Thyroid gland (tissue), 4 donors: ENCODE measurements around the gene NSG1. TPM values are rescaled to one million over a fixed set of nuclear protein-coding genes. Genes with fewer than 3 reads are reported as not detected.

Experiments
- DNase-seq, 2 donors: peaks; one replicate each; pipeline ENCODE4 v3.0.0-alpha.2; 2019
- H3K27ac ChIP-seq, 3 donors: fragments of 200-600 bp; sonication (generic); 1 replicate in 2 of 3; 2 replicates in 1 of 3; pipeline ENCODE4 v1.5.1; 2016 to 2019; ENCODE audit warnings: mild to moderate bottlenecking in 1 of 3, moderate library complexity in 1 of 3
- H3K27me3 ChIP-seq: fragments of 200-600 bp; sonication (generic); one replicate; pipeline ENCODE4 v1.5.1; 2019
- H3K36me3 ChIP-seq, 2 donors: fragments of 200-600 bp; sonication (generic); one replicate each; pipeline ENCODE4 v1.5.1; 2016 to 2019
- H3K4me1 ChIP-seq, 2 donors: fragments of 200-600 bp; sonication (generic); one replicate each; pipeline ENCODE4 v1.5.1; 2017 to 2019
- H3K4me3 ChIP-seq, 3 donors: fragments of 200-600 bp; sonication (generic); replicated peaks in 1 of 3; 1 replicate in 2 of 3; 2 replicates in 1 of 3; pipeline ENCODE4 v1.5.1; 2016; ENCODE audit warnings: mild to moderate bottlenecking in 1 of 3
- H3K9me3 ChIP-seq: fragments of 200-600 bp; sonication (generic); one replicate; pipeline ENCODE4 v1.5.1; 2017
- CTCF ChIP-seq, 6 experiments: fragments of 200-600 bp in 3 of 6; fragments of 450-650 bp in 3 of 6; sonication (generic) in 3 of 6; IDR thresholded peaks; one replicate each; pipeline ENCODE4 v1.5.1; 2016 to 2019; ENCODE audit warnings: antibody characterized with exemption in 6 of 6, mild to moderate bottlenecking in 2 of 6, inconsistent platforms in 1 of 6, moderate library complexity in 1 of 6
- POLR2A ChIP-seq, 2 donors: fragments of 450-650 bp; IDR thresholded peaks; one replicate each; pipeline ENCODE4 v1.6.1; 2017; ENCODE audit warnings: antibody characterized with exemption in 2 of 2, mild to moderate bottlenecking in 2 of 2, moderate library complexity in 1 of 2
- WGBS, 2 donors: methylation state at CpG; one replicate each; pipeline ENCODE4 v1.1.5; 2017; 5-methylcytosine and 5-hydroxymethylcytosine counted together
- intact Hi-C: fragments of 100-400 bp; cut with DNase I; formaldehyde crosslinking; loops from one replicate; pipeline ENCODE4 v1.15.1; 2023
- total RNA-seq, 4 donors: library from RNA; depleted of rRNA; stranded (reverse); fragments of >200 nt; gene quantifications; one replicate each; pipeline ENCODE4 v1.2.3, GENCODE V29; 2016

The NSG1 gene
- total RNA-seq, 4 donors from 2014 or later, result 0.40 to 0.44 TPM; not detected in 2

DNA sequence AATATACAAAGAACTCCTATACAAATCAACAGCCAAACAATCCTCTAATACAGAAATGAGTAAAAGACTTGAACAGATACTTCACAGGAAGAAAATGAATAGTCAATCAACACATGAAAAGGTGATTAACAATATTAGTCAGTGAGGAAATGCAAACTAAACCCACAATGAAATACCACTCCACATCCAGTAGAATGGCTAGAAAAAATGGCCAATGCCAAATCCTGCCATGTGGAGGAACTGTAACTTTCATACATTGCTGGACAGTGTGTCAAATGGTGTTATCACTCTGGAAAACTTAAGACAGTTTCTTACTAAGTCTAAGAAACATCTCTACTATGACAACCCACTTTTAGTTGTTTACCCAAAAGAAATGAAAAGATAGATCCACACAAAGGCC lies 59.5 kb downstream of the NSG1 start:
- Histone ChIP-seq H3K9me3 (no peaks in the 10 kb centered on the region), H3K4me1 (no peaks in the 10 kb centered on the region), H3K36me3 (no peaks in the 10 kb centered on the region), H3K4me3 (no peak overlapping the region), H3K27me3 (no peaks in the 10 kb centered on the region), H3K27ac (no peak overlapping the region)
- no peak for DNase-seq
- intact Hi-C loops, result no loop called here
- no peak for TF ChIP-seq POLR2A (IDR thresholded peaks at IDR 0.05)
- TF ChIP-seq CTCF (IDR thresholded peaks at IDR 0.05), result no peak

DNA sequence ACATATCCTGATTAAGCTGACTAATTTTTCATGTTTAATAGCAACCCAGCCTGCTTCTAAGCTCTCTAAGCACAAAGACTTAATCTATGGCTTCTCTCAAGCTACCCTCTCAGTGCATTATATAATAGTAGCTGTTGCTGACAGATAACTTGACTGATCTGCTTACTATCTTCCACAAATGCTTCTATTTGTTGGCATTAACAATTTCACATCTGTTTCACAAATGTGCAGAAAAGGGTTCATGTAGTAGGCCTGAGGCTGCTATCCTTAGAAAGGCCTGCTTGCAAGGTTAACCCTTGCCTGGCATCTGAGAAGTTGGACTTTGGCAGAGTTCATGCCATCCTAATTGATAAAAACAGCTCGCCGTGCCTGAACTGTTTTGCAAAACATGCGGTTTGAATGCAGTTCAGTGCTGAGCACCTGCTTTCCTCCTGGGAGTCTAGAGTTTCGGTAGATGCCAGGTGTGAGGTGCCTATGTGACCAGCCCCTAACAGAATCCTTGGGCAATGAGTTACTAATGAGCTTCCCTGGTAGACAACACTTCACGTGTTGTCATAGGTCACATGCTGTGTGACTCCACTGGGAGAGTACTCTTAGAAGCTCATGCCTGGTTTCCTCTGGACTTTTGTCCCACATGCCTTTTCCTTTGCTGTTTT lies 68.4 kb downstream of the NSG1 start:
- Histone ChIP-seq H3K27ac (no peak overlapping the region), H3K27me3 (no peaks in the 10 kb centered on the region), H3K9me3 (no peaks in the 10 kb centered on the region), H3K4me1 (no peaks in the 10 kb centered on the region), H3K4me3 (no peak overlapping the region), H3K36me3 (peaks cover 25 to 30% of the 10 kb centered on the region in 2 donors)
- TF ChIP-seq POLR2A (IDR thresholded peaks at IDR 0.05) (no peak), CTCF (IDR thresholded peaks at IDR 0.05) (no peak)
- intact Hi-C loops, result no loop called here
- 93 to 95% methylated on average over 5 of the region's 5 CpGs for WGBS, 2 donors
- DNase-seq, result no peak

DNA sequence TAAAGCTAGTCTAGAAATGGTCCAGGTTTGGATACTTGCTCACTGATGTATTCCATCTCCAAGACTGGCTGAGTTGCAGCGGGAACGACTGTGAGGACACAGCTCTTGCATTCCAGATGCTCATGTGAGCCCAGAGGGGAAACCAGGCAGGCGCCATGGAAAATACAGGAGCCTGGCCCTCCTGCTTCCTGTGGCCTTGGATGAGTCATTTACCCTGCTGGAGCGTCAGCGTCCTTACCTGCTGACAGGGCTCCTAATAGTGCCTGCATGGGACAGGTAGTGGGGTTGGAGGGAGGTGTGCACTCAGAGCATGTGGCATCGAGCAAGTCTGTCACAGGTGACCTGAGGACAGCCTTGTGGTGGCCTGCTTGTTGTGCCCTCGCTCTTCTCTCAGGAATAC lies 69.4 kb downstream of the NSG1 start:
- Histone ChIP-seq H3K9me3 (no peaks in the 10 kb centered on the region), H3K27ac (no peak overlapping the region), H3K4me1 (no peaks in the 10 kb centered on the region), H3K4me3 (no peak overlapping the region), H3K27me3 (no peaks in the 10 kb centered on the region), H3K36me3 (peaks cover 25 to 30% of the 10 kb centered on the region in 2 donors)
- TF ChIP-seq CTCF (IDR thresholded peaks at IDR 0.05) (no peak), POLR2A (IDR thresholded peaks at IDR 0.05) (no peak)
- 91% methylated on average over 7 of the region's 7 CpGs for WGBS, 2 donors
- DNase-seq, result no peak
- intact Hi-C loops, result no loop called here

GRCh38 chr4:4456816-4457578 lies 70.1 kb downstream of the NSG1 start:
- no peaks in the 10 kb centered on the region for H3K9me3 ChIP-seq
- H3K4me1 ChIP-seq, result no peaks in the 10 kb centered on the region
- WGBS, 2 donors, result 95% methylated on average over 8 of the region's 8 CpGs
- intact Hi-C loops, result no loop called here
- peaks cover 25 to 30% of the 10 kb centered on the region in 2 donors for H3K36me3 ChIP-seq
- DNase-seq, result no peak
- no peak overlapping the region for H3K4me3 ChIP-seq
- no peak overlapping the region for H3K27ac ChIP-seq
- H3K27me3 ChIP-seq, result no peaks in the 10 kb centered on the region
- no peak for TF ChIP-seq CTCF (IDR thresholded peaks at IDR 0.05)
- TF ChIP-seq POLR2A (IDR thresholded peaks at IDR 0.05), result no peak
